Spleen (tissue), 11 donors: Measurements from ENCODE around the gene SHANK3. TPM values are rescaled to one million over a fixed set of nuclear protein-coding genes. Genes with fewer than 3 reads are reported as not detected.

Source experiments
- DNase-seq: peaks from one replicate; pipeline ENCODE4 v3.0.0-alpha.2; 2020
- H3K27ac ChIP-seq, 8 donors: fragments of 200-600 bp; sonication (generic) in 7 of 8; 1 replicate in 4 of 8; 2 replicates in 4 of 8; pipeline versions ENCODE4 v1.5.0 to v1.8.0; 2016 to 2021; ENCODE audit warnings: inconsistent platforms in 4 of 8, mild to moderate bottlenecking in 4 of 8, moderate library complexity in 1 of 8
- H3K27me3 ChIP-seq, 7 donors: fragments of 200-600 bp; sonication (generic) in 6 of 7; replicated peaks in 1 of 7; 1 replicate in 4 of 7; 2 replicates in 3 of 7; pipeline versions ENCODE4 v1.5.0 to v1.8.0; 2016 to 2021; ENCODE audit warnings: inconsistent platforms in 3 of 7, mild to moderate bottlenecking in 1 of 7
- H3K36me3 ChIP-seq, 6 donors: fragments of 200-600 bp; sonication (generic) in 5 of 6; 1 replicate in 4 of 6; 2 replicates in 2 of 6; pipeline versions ENCODE4 v1.5.0 to v1.8.0; 2016 to 2021; ENCODE audit warnings: inconsistent platforms in 2 of 6
- H3K4me1 ChIP-seq, 6 donors: fragments of 200-600 bp; sonication (generic) in 5 of 6; 1 replicate in 3 of 6; 2 replicates in 3 of 6; pipeline versions ENCODE4 v1.5.0 to v1.8.0; 2016 to 2021; ENCODE audit warnings: inconsistent platforms in 3 of 6
- H3K4me3 ChIP-seq, 8 donors: fragments of 200-600 bp; sonication (generic) in 7 of 8; 1 replicate in 4 of 8; 2 replicates in 4 of 8; pipeline versions ENCODE4 v1.5.0 to v1.8.0; 2016 to 2021; ENCODE audit warnings: inconsistent platforms in 4 of 8, mild to moderate bottlenecking in 4 of 8, moderate library complexity in 2 of 8
- H3K9me3 ChIP-seq, 8 donors: fragments of 200-600 bp; sonication (generic) in 7 of 8; 1 replicate in 4 of 8; 2 replicates in 4 of 8; pipeline versions ENCODE4 v1.5.0 to v1.8.0; 2016 to 2021; ENCODE audit warnings: inconsistent platforms in 4 of 8
- POLR2A ChIP-seq, 3 donors: fragments of 450-650 bp; IDR thresholded peaks; one replicate each; pipeline ENCODE4 v1.5.1; 2017; ENCODE audit warnings: antibody characterized with exemption in 3 of 3, mild to moderate bottlenecking in 1 of 3
- POLR2AphosphoS5 ChIP-seq, 3 donors: sonication (generic); formaldehyde crosslinking; IDR thresholded peaks; one replicate each; pipeline ENCODE4 v1.5.1; 2017; ENCODE audit warnings: antibody characterized with exemption in 3 of 3
- WGBS, 5 donors: extraction: QIAGEN DNeasy Blood & Tissue Kit in 3 of 5; methylation state at CpG; one replicate each; pipeline versions ENCODE4 v1.1.5 to v1.1.7; 2013 to 2018; 5-methylcytosine and 5-hydroxymethylcytosine counted together
- intact Hi-C: fragments of 100-400 bp; cut with DNase I; formaldehyde crosslinking; loops from one replicate; pipeline ENCODE4 v1.15.0; 2023; ENCODE audit warnings: low total_unique reads
- polyA plus RNA-seq, 3 donors: library from polyadenylated mRNA; stranded (reverse); fragments of 200-250 nt; gene quantifications; one replicate each; pipeline ENCODE4 v1.2.1, GENCODE V29; 2013
- total RNA-seq, 7 donors: library from RNA; depleted of rRNA in 3 of 7; stranded (reverse); fragments of >200 nt in 3 of 7; fragmentation: NEBNext Ultra II Directional in 4 of 7; extraction: Animal tissue kit (Norgen Biotek cat#: 25700) in 4 of 7; gene quantifications; one replicate each; pipeline versions ENCODE4 v1.1.0 to v1.2.1, GENCODE V29; 2016 to 2021
- TF ChIP-seq, protein P1 (sequence below), 11 experiments: fragments of 200-600 bp in 7 of 11; fragments of 450-650 bp in 4 of 11; sonication (generic) in 4 of 11; IDR thresholded peaks in 8 of 11; conservative IDR thresholded peaks in 3 of 11; 1 replicate in 7 of 11; 2 replicates in 4 of 11; pipeline versions ENCODE4 v1.4.0 to v1.8.0; 2016 to 2021; ENCODE audit warnings: antibody characterized with exemption in 11 of 11, inconsistent platforms in 4 of 11, mild to moderate bottlenecking in 1 of 11
- donor health status: healthy with polysubstance abuse.
- donor health status: DM: no; HTN: no; CAD: no; lungs with moderate emphysema.
- donor health status: DM: no; HTN: no; CAD: no.
- donor health status: Bipolar disorder and iron deficiency.
- donor health status: healthy.
- donor health status: DM: no; HTN: no; CAD: no.
- donor health status: DM: yes; HTN: yes; CAD: no.

SHANK3 gene
- total and polyA plus RNA-seq, 10 donors = 9.9 to 264 (median 86.3) TPM

DNA sequence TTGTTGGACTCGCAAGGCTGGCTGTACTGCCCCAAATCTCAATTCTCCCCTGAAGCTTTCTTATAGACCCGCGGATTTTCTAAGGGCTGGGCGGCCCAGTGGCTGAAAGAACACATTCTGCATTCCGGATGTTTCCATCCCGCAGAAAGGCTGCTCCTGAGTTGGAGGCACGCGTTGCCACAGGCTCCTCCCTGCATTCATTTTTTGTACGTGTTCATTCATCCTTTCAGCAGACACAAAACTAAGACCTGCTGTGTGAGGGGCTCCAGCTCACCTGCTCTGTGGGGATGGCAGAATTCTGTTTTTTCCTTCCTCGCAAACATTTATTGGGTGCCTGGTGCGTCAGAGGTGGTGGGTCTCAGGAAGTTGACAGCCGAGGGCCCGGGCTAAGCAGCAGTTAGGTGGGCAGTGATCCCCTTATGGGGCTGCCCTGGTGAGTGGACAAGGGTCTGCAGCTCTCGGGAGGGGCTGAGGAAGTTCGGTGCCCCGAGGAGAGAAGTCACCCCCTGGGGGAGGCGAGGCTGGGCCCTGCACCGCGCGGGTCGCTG, 23.7 kb downstream of the SHANK3 start:
- Histone ChIP-seq H3K27me3 (no peaks in the 10 kb centered on the region), H3K36me3 (peaks cover 0 to 63% (median 0%) of the 10 kb centered on the region in 6 donors), H3K9me3 (peaks cover 0 to 4% (median 0%) of the 10 kb centered on the region in 8 donors), H3K4me1 (peaks cover 0 to 96% (median 59%) of the 10 kb centered on the region in 6 donors), H3K27ac (peak overlapping the region in 5 of 8 donors; percentile 9 to 56 (median 33)), H3K4me3 (peak overlapping the region in 2 of 8 donors; percentile 37 to 57)
- intact Hi-C loops = no loop called here
- TF ChIP-seq, protein P1, sequence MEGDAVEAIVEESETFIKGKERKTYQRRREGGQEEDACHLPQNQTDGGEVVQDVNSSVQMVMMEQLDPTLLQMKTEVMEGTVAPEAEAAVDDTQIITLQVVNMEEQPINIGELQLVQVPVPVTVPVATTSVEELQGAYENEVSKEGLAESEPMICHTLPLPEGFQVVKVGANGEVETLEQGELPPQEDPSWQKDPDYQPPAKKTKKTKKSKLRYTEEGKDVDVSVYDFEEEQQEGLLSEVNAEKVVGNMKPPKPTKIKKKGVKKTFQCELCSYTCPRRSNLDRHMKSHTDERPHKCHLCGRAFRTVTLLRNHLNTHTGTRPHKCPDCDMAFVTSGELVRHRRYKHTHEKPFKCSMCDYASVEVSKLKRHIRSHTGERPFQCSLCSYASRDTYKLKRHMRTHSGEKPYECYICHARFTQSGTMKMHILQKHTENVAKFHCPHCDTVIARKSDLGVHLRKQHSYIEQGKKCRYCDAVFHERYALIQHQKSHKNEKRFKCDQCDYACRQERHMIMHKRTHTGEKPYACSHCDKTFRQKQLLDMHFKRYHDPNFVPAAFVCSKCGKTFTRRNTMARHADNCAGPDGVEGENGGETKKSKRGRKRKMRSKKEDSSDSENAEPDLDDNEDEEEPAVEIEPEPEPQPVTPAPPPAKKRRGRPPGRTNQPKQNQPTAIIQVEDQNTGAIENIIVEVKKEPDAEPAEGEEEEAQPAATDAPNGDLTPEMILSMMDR (IDR thresholded peaks at IDR 0.05 in 8 of 11, conservative IDR thresholded peaks at IDR 0.05 in 3 of 11) = peak in 2 of 11 experiments; percentile 16 to 32
- TF ChIP-seq POLR2AphosphoS5 (IDR thresholded peaks at IDR 0.05) (no peak), POLR2A (IDR thresholded peaks at IDR 0.05) (no peak)
- peak; percentile 54 for DNase-seq
- WGBS, 5 donors = 63 to 81% (median 70%) methylated on average over 13 to 21 of the region's 21 CpGs

DNA sequence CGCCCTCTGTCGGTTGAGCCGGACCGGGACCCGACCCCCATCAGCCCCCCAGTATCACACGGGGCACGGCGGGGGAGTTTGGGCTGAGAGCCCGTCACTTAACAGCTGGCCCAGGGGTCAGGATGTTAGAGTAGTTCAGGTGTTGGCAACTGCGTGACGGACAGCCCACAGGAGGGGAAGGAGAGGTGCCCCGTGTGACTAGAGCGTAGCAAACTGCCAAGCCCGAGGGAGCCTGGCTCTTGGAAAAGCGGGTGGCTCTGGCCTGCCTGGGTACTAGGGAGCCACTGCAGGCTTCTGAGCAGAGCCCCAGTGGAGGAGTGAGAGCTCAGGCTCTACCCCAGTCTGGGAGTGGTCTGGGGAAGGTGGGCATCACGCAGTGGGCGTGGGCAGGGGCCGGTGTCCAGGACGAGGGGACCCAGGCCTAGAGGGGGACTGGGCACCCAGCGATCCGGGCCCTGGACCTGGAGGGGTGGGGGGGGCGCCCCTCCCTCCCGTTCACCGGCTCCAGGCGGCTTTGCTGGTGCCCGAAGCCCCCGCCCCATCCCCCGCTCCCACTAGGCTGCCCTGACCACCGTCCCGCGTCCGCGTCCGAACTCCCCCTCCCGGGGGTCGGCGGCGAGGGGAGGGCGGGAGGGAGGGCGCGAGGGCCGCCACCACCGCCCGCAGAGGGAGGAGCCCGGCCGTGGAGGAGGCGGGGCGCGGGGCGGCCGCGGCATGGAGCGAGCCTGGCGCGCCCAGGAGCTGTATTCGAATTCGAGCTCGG, 24.4 kb downstream of the SHANK3 start:
- TF ChIP-seq, protein P1 (IDR thresholded peaks at IDR 0.05 in 8 of 11, conservative IDR thresholded peaks at IDR 0.05 in 3 of 11) = peak in 1 of 11 experiments; percentile 34
- TF ChIP-seq POLR2AphosphoS5 (IDR thresholded peaks at IDR 0.05) (peak in 2 of 3 donors; percentile 26 to 56), POLR2A (IDR thresholded peaks at IDR 0.05) (no peak)
- Histone ChIP-seq H3K9me3 (no peaks in the 10 kb centered on the region), H3K27ac (peak overlapping the region in 5 of 8 donors; percentile 9 to 56 (median 33)), H3K27me3 (no peaks in the 10 kb centered on the region), H3K4me1 (peaks cover 0 to 96% (median 56%) of the 10 kb centered on the region in 6 donors), H3K4me3 (peak overlapping the region in 5 of 8 donors; percentile 1 to 57 (median 16)), H3K36me3 (peaks cover 0 to 63% (median 0%) of the 10 kb centered on the region in 6 donors)
- DNase-seq = peak; percentile 70
- WGBS, 5 donors = 54 to 93% (median 70%) methylated on average over 23 to 57 of the region's 58 CpGs
- intact Hi-C loops = no loop called here

DNA sequence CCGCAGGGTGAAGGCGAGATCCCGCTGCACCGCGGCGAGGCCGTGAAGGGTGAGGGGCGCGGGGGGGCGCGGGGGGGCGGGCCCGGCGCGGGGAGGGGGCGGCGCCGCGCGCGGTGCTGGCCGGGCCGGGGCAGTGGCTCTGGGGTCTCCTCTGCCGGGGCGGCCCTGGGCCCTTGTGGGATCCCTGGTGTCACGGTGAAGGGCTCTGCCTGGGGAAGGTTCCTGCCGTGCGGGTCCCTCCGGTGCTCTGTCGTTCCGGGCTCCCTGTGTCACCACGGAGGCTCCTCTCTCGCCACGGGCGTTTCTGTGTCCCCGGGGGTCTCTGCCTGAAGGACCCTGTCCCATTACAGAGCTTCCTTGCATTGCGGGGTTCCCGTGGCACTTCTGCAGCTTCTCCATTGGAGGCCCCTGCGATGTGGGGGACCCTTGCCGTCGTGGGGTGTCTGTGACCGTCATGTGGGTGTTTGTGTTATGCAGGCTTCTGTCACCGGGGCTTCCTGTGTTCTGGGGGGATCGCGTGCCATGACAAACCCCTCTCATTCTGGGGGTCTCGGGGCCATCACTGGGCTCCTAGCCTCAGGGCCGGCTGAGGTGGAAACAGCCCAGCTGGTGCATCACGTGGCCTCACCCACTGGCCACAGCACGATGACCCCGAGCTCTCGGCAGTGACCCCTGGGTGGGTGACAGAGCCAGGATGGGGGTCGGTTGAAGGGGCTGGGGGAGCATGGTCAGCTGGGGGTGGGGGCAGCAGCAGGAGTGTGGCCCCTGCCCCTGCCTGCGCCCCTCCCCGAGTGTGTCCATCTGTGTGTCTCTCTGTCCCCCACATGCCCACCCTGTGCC, 25.3 kb downstream of the SHANK3 start:
- Histone ChIP-seq H3K27ac (peak overlapping the region in 4 of 8 donors; percentile 21 to 60 (median 39)), H3K36me3 (peaks cover 0 to 59% (median 0%) of the 10 kb centered on the region in 6 donors), H3K4me3 (peak overlapping the region in 1 of 8 donors; percentile 57), H3K4me1 (peaks cover 3 to 96% (median 54%) of the 10 kb centered on the region in 6 donors), H3K27me3 (no peaks in the 10 kb centered on the region), H3K9me3 (no peaks in the 10 kb centered on the region)
- no peak for TF ChIP-seq POLR2A (IDR thresholded peaks at IDR 0.05)
- TF ChIP-seq POLR2AphosphoS5 (IDR thresholded peaks at IDR 0.05) = no peak
- TF ChIP-seq, protein P1 (IDR thresholded peaks at IDR 0.05 in 8 of 11, conservative IDR thresholded peaks at IDR 0.05 in 3 of 11) = no peak
- intact Hi-C loops = no loop called here
- DNase-seq = peak; percentile 61
- WGBS, 5 donors = 62 to 78% (median 76%) methylated on average over 28 to 54 of the region's 54 CpGs
